Measurements from ENCODE around the gene MSH6. TPM values are rescaled to one million over a fixed set of nuclear protein-coding genes. Genes with fewer than 3 reads are reported as not detected.
"Not testable (repeated sequence)": the region's sequence is repeated elsewhere in the genome, so short reads cannot be mapped to it uniquely, and the experiment has no call there.

MSH6 gene
- total RNA-seq, 1 experiment from 2014 or later = 98.0 TPM

- in situ Hi-C loops (cut with HindIII; ENCODE audit: low pct_unique_long_range_greater_than_20kb, low sequenced_read_pairs) = no loop called here
- DNase-seq (ENCODE audit: low read depth, low spot score) = no peak
- CTCF ChIA-PET = no interaction called here
These were observed 66.4 kb downstream of the MSH6 start for GRCh38 chr2:47849368-47849767.

GRCh38 chr2:47850198-47850597, 67.3 kb downstream of the MSH6 start:
- Histone ChIP-seq H3K9me3 (ENCODE audit: control insufficient read depth, insufficient read depth, low read depth, low read length) (no peaks in the 10 kb centered on the region), H3K4me3 (ENCODE audit: low read depth in 2 of 2, low read length in 2 of 2) (no peak overlapping the region), H3K27ac (ENCODE audit: low read length) (no peak overlapping the region), H3K36me3 (ENCODE audit: control insufficient read depth, insufficient read depth, low read length) (no peaks in the 10 kb centered on the region), H3K27me3 (ENCODE audit: control insufficient read depth, insufficient read depth, low read length) (no peaks in the 10 kb centered on the region), H3K4me1 (ENCODE audit: control insufficient read depth, insufficient read depth, low read length) (no peaks in the 10 kb centered on the region; the same call in 1 of the 2 replicates)
- ATAC-seq (no peak), DNase-seq (ENCODE audit: low read depth, low spot score) (no peak)
- TF ChIP-seq SIN3A (IDR thresholded peaks at IDR 0.05; ENCODE audit: borderline replicate concordance, insufficient read depth, low read depth, low read length) (no peak), CTCF (IDR thresholded peaks at IDR 0.05) (no peak), REST (IDR thresholded peaks at IDR 0.05; ENCODE audit: insufficient read depth in 1 of 2, low read depth in 2 of 2, low read length in 1 of 2) (no peak), POLR2AphosphoS5 (IDR thresholded peaks at IDR 0.05; ENCODE audit: low read depth, low read length) (no peak), TCF7L2 (IDR thresholded peaks at IDR 0.05; ENCODE audit: low read depth, low read length) (no peak)
- POLR2A ChIA-PET = no interaction called here
- no TSS peak for BruUV-seq (replicated peaks)
- in situ Hi-C loops (cut with HindIII; ENCODE audit: low pct_unique_long_range_greater_than_20kb, low sequenced_read_pairs) (no loop called here), intact Hi-C loops (cut with micrococcal nuclease; ENCODE audit: unreplicated experiment) (no loop called here)
- CTCF ChIA-PET = interaction anchor here (0.5 kb wide), 1 partner anchor 29 kb away, joined by 3 read pairs; no protein-coding TSS in a partner anchor

More at GRCh38 chr2:47849368-47849767, 66.4 kb downstream of the MSH6 start:
- Histone ChIP-seq H3K4me3 (ENCODE audit: low read depth in 2 of 2, low read length in 2 of 2) (no peak overlapping the region), H3K9me3 (ENCODE audit: control insufficient read depth, insufficient read depth, low read depth, low read length) (no peaks in the 10 kb centered on the region), H3K36me3 (ENCODE audit: control insufficient read depth, insufficient read depth, low read length) (no peaks in the 10 kb centered on the region), H3K4me1 (ENCODE audit: control insufficient read depth, insufficient read depth, low read length) (no peaks in the 10 kb centered on the region; the same call in 1 of the 2 replicates), H3K27ac (ENCODE audit: low read length) (no peak overlapping the region), H3K27me3 (ENCODE audit: control insufficient read depth, insufficient read depth, low read length) (no peaks in the 10 kb centered on the region)
- no TSS peak for BruUV-seq (replicated peaks)
- POLR2A ChIA-PET = no interaction called here
- TF ChIP-seq REST (IDR thresholded peaks at IDR 0.05; ENCODE audit: insufficient read depth in 1 of 2, low read depth in 2 of 2, low read length in 1 of 2) (no peak), TCF7L2 (IDR thresholded peaks at IDR 0.05; ENCODE audit: low read depth, low read length) (no peak), CTCF (IDR thresholded peaks at IDR 0.05) (no peak), SIN3A (IDR thresholded peaks at IDR 0.05; ENCODE audit: borderline replicate concordance, insufficient read depth, low read depth, low read length) (no peak), POLR2AphosphoS5 (IDR thresholded peaks at IDR 0.05; ENCODE audit: low read depth, low read length) (no peak)
- ATAC-seq = no peak
- intact Hi-C loops (cut with micrococcal nuclease; ENCODE audit: unreplicated experiment) = no loop called here

GRCh38 chr2:47853067-47853777, 70.3 kb downstream of the MSH6 start:
- H3K9me3 ChIP-seq (ENCODE audit: control insufficient read depth, insufficient read depth, low read depth, low read length); intact Hi-C loops (cut with micrococcal nuclease; ENCODE audit: unreplicated experiment); H3K4me3 ChIP-seq (ENCODE audit: low read depth in 2 of 2, low read length in 2 of 2); ATAC-seq; DNase-seq (ENCODE audit: low read depth, low spot score); H3K4me1 ChIP-seq (ENCODE audit: control insufficient read depth, insufficient read depth, low read length); H3K27ac ChIP-seq (ENCODE audit: low read length); BruUV-seq (replicated peaks); CTCF ChIA-PET; H3K36me3 ChIP-seq (ENCODE audit: control insufficient read depth, insufficient read depth, low read length); H3K27me3 ChIP-seq (ENCODE audit: control insufficient read depth, insufficient read depth, low read length); in situ Hi-C loops (cut with HindIII; ENCODE audit: low pct_unique_long_range_greater_than_20kb, low sequenced_read_pairs): not testable (repeated sequence)
- POLR2A ChIA-PET = interaction anchor here (0.7 kb wide), 1 partner anchor 1097 kb away, joined by 3 read pairs; no protein-coding TSS in a partner anchor
